ENCODE results near the gene TP63. TPM values are rescaled to one million over a fixed set of nuclear protein-coding genes. Genes with fewer than 3 reads are reported as not detected.

TP63 gene
- total RNA-seq, 4 donors from 2014 or later, result 0.27 TPM; not detected in 3

DNA sequence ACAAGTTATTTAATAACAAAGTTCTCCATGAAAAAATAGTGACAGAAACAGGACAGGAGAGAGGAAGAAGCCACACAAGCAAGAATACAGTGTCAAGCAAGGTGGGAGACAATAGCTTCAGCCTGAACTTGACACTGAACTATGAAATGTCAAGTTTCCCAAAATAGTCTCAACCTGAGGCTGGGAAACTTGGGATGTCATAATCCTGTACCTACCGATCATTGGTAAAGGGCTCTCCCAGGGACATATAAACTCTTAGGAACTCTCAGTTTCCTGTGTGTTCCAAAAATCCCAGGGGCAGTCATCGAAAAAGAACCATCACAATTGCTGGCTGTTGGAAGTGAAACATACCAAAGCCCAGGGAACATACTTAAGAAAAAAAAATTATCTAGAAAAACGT is 277.9 kb downstream of the TP63 start:
- TF ChIP-seq, protein P1, sequence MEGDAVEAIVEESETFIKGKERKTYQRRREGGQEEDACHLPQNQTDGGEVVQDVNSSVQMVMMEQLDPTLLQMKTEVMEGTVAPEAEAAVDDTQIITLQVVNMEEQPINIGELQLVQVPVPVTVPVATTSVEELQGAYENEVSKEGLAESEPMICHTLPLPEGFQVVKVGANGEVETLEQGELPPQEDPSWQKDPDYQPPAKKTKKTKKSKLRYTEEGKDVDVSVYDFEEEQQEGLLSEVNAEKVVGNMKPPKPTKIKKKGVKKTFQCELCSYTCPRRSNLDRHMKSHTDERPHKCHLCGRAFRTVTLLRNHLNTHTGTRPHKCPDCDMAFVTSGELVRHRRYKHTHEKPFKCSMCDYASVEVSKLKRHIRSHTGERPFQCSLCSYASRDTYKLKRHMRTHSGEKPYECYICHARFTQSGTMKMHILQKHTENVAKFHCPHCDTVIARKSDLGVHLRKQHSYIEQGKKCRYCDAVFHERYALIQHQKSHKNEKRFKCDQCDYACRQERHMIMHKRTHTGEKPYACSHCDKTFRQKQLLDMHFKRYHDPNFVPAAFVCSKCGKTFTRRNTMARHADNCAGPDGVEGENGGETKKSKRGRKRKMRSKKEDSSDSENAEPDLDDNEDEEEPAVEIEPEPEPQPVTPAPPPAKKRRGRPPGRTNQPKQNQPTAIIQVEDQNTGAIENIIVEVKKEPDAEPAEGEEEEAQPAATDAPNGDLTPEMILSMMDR (IDR thresholded peaks at IDR 0.05), result no peak
- no peak for TF ChIP-seq POLR2A (IDR thresholded peaks at IDR 0.05)
- Histone ChIP-seq H3K27me3 (no peaks in the 10 kb centered on the region), H3K4me1 (no peaks in the 10 kb centered on the region), H3K36me3 (no peaks in the 10 kb centered on the region), H3K9me3 (no peaks in the 10 kb centered on the region), H3K4me3 (no peak overlapping the region), H3K27ac (no peak overlapping the region)
- DNase-seq, result no peak

DNA sequence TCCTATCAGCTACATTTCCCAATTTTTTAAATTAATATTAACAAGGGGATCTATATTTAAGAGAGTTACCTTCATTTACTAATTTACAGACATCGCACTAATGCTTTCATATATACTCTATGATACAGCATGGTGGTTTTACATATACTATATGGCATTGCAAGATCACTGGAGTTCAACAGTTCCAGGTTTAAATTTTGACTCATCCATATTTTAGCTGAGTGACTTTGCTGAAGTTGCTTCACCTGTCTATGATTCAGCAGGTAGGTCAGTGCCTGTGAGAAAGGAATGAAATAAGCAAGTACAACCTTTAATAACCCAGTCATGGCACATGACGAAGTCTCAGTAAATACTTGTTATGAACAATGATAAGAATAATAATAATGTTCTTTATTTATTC is 278.4 kb downstream of the TP63 start:
- H3K4me3 ChIP-seq, result no peak overlapping the region
- no peak overlapping the region for H3K27ac ChIP-seq
- no peaks in the 10 kb centered on the region for H3K27me3 ChIP-seq
- no peak for DNase-seq
- H3K36me3 ChIP-seq, result no peaks in the 10 kb centered on the region
- TF ChIP-seq, protein P1 (IDR thresholded peaks at IDR 0.05), result no peak
- TF ChIP-seq POLR2A (IDR thresholded peaks at IDR 0.05), result no peak
- H3K9me3 ChIP-seq, result no peaks in the 10 kb centered on the region
- H3K4me1 ChIP-seq, result no peaks in the 10 kb centered on the region

DNA sequence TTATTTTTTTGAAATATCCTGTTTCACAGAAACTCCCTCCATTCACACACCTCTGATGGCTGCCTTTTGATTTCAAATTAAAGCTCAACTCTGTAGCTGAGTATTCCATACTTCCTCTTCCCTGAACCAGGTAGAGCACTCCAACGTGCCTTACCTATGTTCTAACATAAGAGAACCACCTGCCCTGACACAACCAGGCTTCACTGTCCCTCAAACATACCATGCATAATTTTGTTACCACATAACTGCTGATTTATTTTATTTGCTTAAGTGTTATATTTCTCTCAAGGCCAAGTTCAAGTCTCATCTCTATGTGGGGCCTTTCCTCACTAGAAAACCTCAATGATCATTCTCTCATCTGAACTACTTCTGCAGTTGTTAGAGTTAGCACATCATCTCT is 279.8 kb downstream of the TP63 start:
- Histone ChIP-seq H3K27me3 (no peaks in the 10 kb centered on the region), H3K36me3 (no peaks in the 10 kb centered on the region), H3K4me1 (no peaks in the 10 kb centered on the region), H3K4me3 (no peak overlapping the region), H3K27ac (no peak overlapping the region), H3K9me3 (no peaks in the 10 kb centered on the region)
- no peak for DNase-seq
- TF ChIP-seq, protein P1 (IDR thresholded peaks at IDR 0.05), result no peak
- no peak for TF ChIP-seq POLR2A (IDR thresholded peaks at IDR 0.05)

DNA sequence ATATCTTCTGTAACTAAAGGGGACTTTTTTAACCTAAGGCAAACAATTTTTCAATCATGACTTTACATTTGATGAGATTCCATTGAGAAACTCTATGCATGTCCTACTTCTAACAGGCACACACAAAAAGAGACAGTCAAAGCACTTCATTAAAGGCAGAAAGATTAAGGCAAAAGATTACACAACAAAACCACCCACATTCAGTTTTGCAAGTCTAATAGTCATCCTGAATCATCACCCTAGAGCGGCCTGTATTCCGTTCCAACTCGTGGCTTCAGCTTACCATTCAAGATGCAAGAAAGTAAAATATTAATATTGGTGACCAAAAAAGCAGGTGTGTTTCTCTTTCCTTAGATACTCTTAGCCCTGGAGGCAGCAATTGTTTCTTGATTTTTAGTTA is 283.6 kb downstream of the TP63 start:
- no peak for TF ChIP-seq POLR2A (IDR thresholded peaks at IDR 0.05)
- TF ChIP-seq, protein P1 (IDR thresholded peaks at IDR 0.05), result no peak

GRCh38 chr3:189921770-189922169 is 290.6 kb downstream of the TP63 start:
- Histone ChIP-seq H3K36me3 (no peaks in the 10 kb centered on the region), H3K27ac (no peak overlapping the region), H3K9me3 (no peaks in the 10 kb centered on the region), H3K4me3 (no peak overlapping the region), H3K4me1 (no peaks in the 10 kb centered on the region), H3K27me3 (no peaks in the 10 kb centered on the region)
- TF ChIP-seq, protein P1 (IDR thresholded peaks at IDR 0.05), result no peak
- no peak for TF ChIP-seq POLR2A (IDR thresholded peaks at IDR 0.05)
- no peak for DNase-seq

More for the DNA sequence above, 283.6 kb downstream of the TP63 start:
- Histone ChIP-seq H3K4me3 (no peak overlapping the region), H3K36me3 (no peaks in the 10 kb centered on the region), H3K4me1 (no peaks in the 10 kb centered on the region), H3K27ac (no peak overlapping the region), H3K27me3 (no peaks in the 10 kb centered on the region), H3K9me3 (no peaks in the 10 kb centered on the region)
- no peak for DNase-seq

All from Peyer's patch (tissue), 4 donors.